ENCODE measurements around the gene RNF157. TPM values are rescaled to one million over a fixed set of nuclear protein-coding genes. Genes with fewer than 3 reads are reported as not detected.

RNF157 gene
- total and polyA plus RNA-seq, 2 of the 13 experiments (the other 11 are each of a cell fraction or from before 2014, with no cell fraction given), result 0.44 to 1.5 TPM

DNA sequence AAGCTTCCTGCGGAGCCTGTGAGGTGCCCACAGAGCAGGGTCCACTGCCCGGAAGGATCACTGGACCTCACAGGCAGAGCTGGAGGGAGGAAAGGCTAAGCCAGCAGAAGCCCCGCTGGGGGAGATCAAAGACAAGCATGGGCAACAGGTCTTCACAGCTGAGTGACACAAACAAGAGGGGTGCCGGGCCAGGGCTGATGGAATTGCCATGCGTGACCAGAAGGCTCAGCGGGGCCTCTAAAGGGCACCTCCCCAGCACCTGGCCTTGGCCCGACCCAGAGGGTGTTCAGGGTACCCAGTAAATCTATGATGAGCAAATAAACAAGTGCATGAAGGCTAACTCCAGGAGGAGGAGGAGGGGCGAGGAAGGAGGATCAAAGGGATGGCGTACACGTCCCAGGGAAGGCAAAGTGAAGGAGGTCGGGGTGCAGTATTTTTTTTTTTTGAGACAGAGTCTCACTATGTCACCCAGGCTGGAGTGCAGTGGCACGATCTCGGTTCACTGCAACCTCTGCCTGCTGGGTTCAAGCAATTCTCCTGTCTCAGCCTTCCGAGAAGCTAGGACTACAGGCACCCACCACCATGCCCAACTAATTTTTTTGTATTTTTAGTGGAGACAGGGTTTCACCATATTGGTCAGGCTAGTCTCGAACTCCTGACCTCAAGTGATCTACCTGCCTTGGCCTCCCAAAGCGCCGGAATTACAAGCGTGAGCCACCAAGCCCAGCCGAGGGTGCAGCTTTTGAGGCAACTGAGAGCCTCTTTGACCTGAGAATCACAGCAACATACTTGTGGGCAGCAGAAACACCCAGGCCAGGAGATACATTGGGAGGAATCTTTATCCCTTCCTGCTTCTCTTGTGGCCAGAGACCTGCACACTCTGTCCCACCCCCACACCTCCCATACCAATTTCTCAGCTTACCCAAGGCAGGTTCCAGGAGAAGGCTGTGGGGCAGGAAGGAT lies 120.6 kb downstream of the RNF157 start (continued):
- TF ChIP-seq, protein P1, sequence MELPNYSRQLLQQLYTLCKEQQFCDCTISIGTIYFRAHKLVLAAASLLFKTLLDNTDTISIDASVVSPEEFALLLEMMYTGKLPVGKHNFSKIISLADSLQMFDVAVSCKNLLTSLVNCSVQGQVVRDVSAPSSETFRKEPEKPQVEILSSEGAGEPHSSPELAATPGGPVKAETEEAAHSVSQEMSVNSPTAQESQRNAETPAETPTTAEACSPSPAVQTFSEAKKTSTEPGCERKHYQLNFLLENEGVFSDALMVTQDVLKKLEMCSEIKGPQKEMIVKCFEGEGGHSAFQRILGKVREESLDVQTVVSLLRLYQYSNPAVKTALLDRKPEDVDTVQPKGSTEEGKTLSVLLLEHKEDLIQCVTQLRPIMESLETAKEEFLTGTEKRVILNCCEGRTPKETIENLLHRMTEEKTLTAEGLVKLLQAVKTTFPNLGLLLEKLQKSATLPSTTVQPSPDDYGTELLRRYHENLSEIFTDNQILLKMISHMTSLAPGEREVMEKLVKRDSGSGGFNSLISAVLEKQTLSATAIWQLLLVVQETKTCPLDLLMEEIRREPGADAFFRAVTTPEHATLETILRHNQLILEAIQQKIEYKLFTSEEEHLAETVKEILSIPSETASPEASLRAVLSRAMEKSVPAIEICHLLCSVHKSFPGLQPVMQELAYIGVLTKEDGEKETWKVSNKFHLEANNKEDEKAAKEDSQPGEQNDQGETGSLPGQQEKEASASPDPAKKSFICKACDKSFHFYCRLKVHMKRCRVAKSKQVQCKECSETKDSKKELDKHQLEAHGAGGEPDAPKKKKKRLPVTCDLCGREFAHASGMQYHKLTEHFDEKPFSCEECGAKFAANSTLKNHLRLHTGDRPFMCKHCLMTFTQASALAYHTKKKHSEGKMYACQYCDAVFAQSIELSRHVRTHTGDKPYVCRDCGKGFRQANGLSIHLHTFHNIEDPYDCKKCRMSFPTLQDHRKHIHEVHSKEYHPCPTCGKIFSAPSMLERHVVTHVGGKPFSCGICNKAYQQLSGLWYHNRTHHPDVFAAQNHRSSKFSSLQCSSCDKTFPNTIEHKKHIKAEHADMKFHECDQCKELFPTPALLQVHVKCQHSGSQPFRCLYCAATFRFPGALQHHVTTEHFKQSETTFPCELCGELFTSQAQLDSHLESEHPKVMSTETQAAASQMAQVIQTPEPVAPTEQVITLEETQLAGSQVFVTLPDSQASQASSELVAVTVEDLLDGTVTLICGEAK (IDR thresholded peaks at IDR 0.05), result no peak
- TF ChIP-seq, protein P1 (CRISPR knock-in tag; IDR thresholded peaks at IDR 0.05), result 0 out of 2 replicates have a peak, but pooled peaks have one; percentile 27
- TF ChIP-seq, protein P2, sequence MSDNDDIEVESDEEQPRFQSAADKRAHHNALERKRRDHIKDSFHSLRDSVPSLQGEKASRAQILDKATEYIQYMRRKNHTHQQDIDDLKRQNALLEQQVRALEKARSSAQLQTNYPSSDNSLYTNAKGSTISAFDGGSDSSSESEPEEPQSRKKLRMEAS (IDR thresholded peaks at IDR 0.05), result 0 out of 2 replicates have a peak, but pooled peaks have one; percentile 34
- no peak for TF ChIP-seq ZNF446 (CRISPR knock-in tag; IDR thresholded peaks at IDR 0.05)
- TF ChIP-seq SRY (CRISPR knock-in tag; IDR thresholded peaks at IDR 0.05), result no peak
- TF ChIP-seq TGIF2 (CRISPR knock-in tag; IDR thresholded peaks at IDR 0.05), result no peak
- TF ChIP-seq, protein P3, sequence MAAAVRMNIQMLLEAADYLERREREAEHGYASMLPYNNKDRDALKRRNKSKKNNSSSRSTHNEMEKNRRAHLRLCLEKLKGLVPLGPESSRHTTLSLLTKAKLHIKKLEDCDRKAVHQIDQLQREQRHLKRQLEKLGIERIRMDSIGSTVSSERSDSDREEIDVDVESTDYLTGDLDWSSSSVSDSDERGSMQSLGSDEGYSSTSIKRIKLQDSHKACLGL (CRISPR knock-in tag; IDR thresholded peaks at IDR 0.05), result 0 out of 2 replicates have a peak, but pooled peaks have one; percentile 39
- TF ChIP-seq, protein P4, sequence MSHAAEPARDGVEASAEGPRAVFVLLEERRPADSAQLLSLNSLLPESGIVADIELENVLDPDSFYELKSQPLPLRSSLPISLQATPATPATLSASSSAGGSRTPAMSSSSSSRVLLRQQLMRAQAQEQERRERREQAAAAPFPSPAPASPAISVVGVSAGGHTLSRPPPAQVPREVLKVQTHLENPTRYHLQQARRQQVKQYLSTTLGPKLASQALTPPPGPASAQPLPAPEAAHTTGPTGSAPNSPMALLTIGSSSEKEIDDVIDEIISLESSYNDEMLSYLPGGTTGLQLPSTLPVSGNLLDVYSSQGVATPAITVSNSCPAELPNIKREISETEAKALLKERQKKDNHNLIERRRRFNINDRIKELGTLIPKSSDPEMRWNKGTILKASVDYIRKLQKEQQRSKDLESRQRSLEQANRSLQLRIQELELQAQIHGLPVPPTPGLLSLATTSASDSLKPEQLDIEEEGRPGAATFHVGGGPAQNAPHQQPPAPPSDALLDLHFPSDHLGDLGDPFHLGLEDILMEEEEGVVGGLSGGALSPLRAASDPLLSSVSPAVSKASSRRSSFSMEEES (CRISPR knock-in tag; IDR thresholded peaks at IDR 0.05), result peak; percentile 48; the same call in 1 of the 2 replicates
- no peak for TF ChIP-seq ZC3H13 (CRISPR knock-in tag; IDR thresholded peaks at IDR 0.05)
- TF ChIP-seq, protein P5, sequence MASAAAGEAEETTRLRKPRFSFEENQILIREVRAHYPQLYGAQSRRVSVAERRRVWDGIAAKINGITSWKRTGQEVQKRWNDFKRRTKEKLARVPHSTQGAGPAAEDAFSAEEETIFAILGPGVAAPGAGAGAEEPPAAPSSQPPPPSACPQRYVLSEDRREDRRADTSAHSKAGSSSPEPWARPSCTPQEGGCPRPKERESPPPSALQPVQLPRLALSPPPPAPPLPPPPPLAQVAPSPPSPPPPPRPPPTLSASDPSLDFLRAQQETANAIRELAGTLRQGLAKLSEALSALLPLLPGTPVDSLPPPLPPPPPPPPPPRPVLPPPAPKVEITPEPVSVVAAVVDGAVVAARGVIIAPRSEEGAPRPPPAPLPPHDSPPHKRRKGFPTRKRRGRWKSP (CRISPR knock-in tag; IDR thresholded peaks at IDR 0.05), result no peak
- TF ChIP-seq, protein P6, sequence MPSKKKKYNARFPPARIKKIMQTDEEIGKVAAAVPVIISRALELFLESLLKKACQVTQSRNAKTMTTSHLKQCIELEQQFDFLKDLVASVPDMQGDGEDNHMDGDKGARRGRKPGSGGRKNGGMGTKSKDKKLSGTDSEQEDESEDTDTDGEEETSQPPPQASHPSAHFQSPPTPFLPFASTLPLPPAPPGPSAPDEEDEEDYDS (CRISPR knock-in tag; IDR thresholded peaks at IDR 0.05), result no peak; the same call in 1 of the 2 replicates
